Heart right ventricle (tissue), 16 donors: ENCODE data around the gene EFL1. TPM values are rescaled to one million over a fixed set of nuclear protein-coding genes. Genes with fewer than 3 reads are reported as not detected.
"Not testable (repeated sequence)": the region's sequence is repeated elsewhere in the genome, so short reads cannot be mapped to it uniquely, and the experiment has no call there.

Experiments
- ATAC-seq, 8 donors: fragments of 200-7000 bp; cut with Tn5 transposase; one replicate each; pipeline ENCODE4 v1.9.1; 2020; ENCODE audit warnings: mild to moderate bottlenecking in 8 of 8, moderate library complexity in 8 of 8, moderate number of reproducible peaks in 1 of 8
- DNase-seq, 2 donors: peaks; one replicate each; pipeline ENCODE4 v3.0.0-alpha.2; 2020
- H3K27ac ChIP-seq, 10 donors: fragments of 200-600 bp; sonication (generic) in 2 of 10; one replicate each; pipeline versions ENCODE4 v1.5.0 to v1.8.0; 2020 to 2022; ENCODE audit warnings: mild to moderate bottlenecking in 3 of 10
- H3K27me3 ChIP-seq, 7 donors: fragments of 200-600 bp; one replicate each; pipeline ENCODE4 v1.8.0; 2021 to 2022; ENCODE audit warnings: mild to moderate bottlenecking in 2 of 7
- H3K36me3 ChIP-seq, 9 donors: fragments of 200-600 bp; sonication (generic) in 1 of 9; one replicate each; pipeline versions ENCODE4 v1.5.0 to v1.8.0; 2020 to 2022; ENCODE audit warnings: mild to moderate bottlenecking in 2 of 9
- H3K4me1 ChIP-seq, 9 donors: fragments of 200-600 bp; sonication (generic) in 1 of 9; one replicate each; pipeline versions ENCODE4 v1.5.0 to v1.8.0; 2020 to 2022; ENCODE audit warnings: mild to moderate bottlenecking in 4 of 9
- H3K4me3 ChIP-seq, 10 donors: fragments of 200-600 bp; sonication (generic) in 2 of 10; one replicate each; pipeline versions ENCODE4 v1.5.0 to v1.8.0; 2020 to 2022; ENCODE audit warnings: mild to moderate bottlenecking in 7 of 10, moderate library complexity in 2 of 10
- H3K9me3 ChIP-seq, 11 donors: fragments of 200-600 bp in 10 of 11; sonication (generic) in 2 of 11; one replicate each; pipeline versions ENCODE4 v1.5.0 to v1.8.0; 2013 to 2022; ENCODE audit warnings: mild to moderate bottlenecking in 2 of 11, control low read depth in 1 of 11, moderate library complexity in 1 of 11
- CTCF ChIP-seq, 9 donors: fragments of 200-600 bp; sonication (generic) in 2 of 9; IDR thresholded peaks; one replicate each; pipeline versions ENCODE4 v1.5.0 to v1.8.0; 2021 to 2022; ENCODE audit warnings: antibody characterized with exemption in 9 of 9, mild to moderate bottlenecking in 5 of 9, moderate library complexity in 1 of 9
- WGBS, 2 donors: extraction: QIAGEN DNeasy Blood & Tissue Kit; methylation state at CpG; one replicate each; pipeline ENCODE4 v1.1.7; 2013; ENCODE audit warnings: inconsistent platforms in 1 of 2; 5-methylcytosine and 5-hydroxymethylcytosine counted together
- intact Hi-C, 10 donors: fragments of 100-400 bp; cut with DNase I; formaldehyde crosslinking; loops; one replicate each; pipeline versions ENCODE4 v1.11.1 to v1.14.2; 2022
- polyA plus RNA-seq, 2 donors: library from polyadenylated mRNA; stranded (reverse); fragments of 200-250 nt; gene quantifications; one replicate each; pipeline ENCODE4 v1.2.3, GENCODE V29; 2013
- total RNA-seq, 10 donors: library from RNA; stranded (reverse); fragmentation: NEBNext Ultra II Directional in 3 of 10; extraction: Animal tissue kit (Norgen Biotek cat#: 25700) in 3 of 10; gene quantifications; one replicate each; pipeline versions ENCODE4 v1.2.1 to v1.2.4, GENCODE V29; 2021 to 2023
- donor health status: Arrhythmogenic right ventricular cardiomyopathy.
- donor health status: ischemic (EF 13 %, LVEDD 7.1; RV severe dilation, severe dysfunction).
- donor health status: healthy with polysubstance abuse.
- donor health status: DM: no; HTN: yes; CAD: no.
- donor health status: DM: no; HTN: no; CAD: no.
- donor health status: ischemic (EF 25% LVEDD 6.9; RV normal size, moderate dysfunction).
- donor health status: ischemic (EF 25% LVEDD 5.7; RV mildly dilated, moderate dysfunction).
- donor health status: healthy.
- donor health status: DM: yes; HTN: yes; CAD: no.
- donor health status: Ischemic cardiomyopathy.
- donor health status: ischemic (EF 35%, LVEDD 5.7; RV mildly dilated, moderate dysfunction).
- donor health status: nonischemic (EF 11% LVEDD 7.7; RV severe dilation, severe dysfunction).
- donor health status: DM: yes; HTN: yes; CAD: no.
- donor health status: PGD.
- donor health status: ischemic (EF 29% LVEDD 5.4; RV normal size, mild dysfunction).
- donor health status: nonischemic (EF 23%, LVEDD 6.1; RV moderate dilation, normal function).

Gene EFL1
- total and polyA plus RNA-seq, 12 donors: 3.7 to 19.3 (median 13.5) TPM

- no peak for DNase-seq
- Histone ChIP-seq H3K4me1 (peaks cover 0 to 11% (median 2%) of the 10 kb centered on the region in 9 donors), H3K27me3 (peaks cover 0 to 6% (median 0%) of the 10 kb centered on the region in 7 donors), H3K4me3 (no peak overlapping the region), H3K9me3 (no peaks in the 10 kb centered on the region), H3K36me3 (no peaks in the 10 kb centered on the region), H3K27ac (no peak overlapping the region)
- WGBS, 2 donors: 94% methylated on average over 13 of the region's 13 CpGs
- no peak for TF ChIP-seq CTCF (IDR thresholded peaks at IDR 0.05)
- ATAC-seq: no peak
- intact Hi-C loops: no loop called here
Observed at GRCh38 chr15:82298032-82298431, 35.5 kb upstream of the EFL1 start.

- TF ChIP-seq CTCF (IDR thresholded peaks at IDR 0.05): no peak
- H3K36me3 ChIP-seq: no peaks in the 10 kb centered on the region
- peaks cover 0 to 6% (median 0%) of the 10 kb centered on the region in 7 donors for H3K27me3 ChIP-seq
- H3K4me3 ChIP-seq: no peak overlapping the region
- ATAC-seq (no peak), DNase-seq (no peak)
- intact Hi-C loops: no loop called here
- 94 to 99% methylated on average over 5 of the region's 5 CpGs for WGBS, 2 donors
- peaks cover 0 to 11% (median 2%) of the 10 kb centered on the region in 9 donors for H3K4me1 ChIP-seq
- no peak overlapping the region for H3K27ac ChIP-seq
- H3K9me3 ChIP-seq: no peaks in the 10 kb centered on the region
Observed at GRCh38 chr15:82297546-82297945, 35.0 kb upstream of the EFL1 start.

- no peak for TF ChIP-seq CTCF (IDR thresholded peaks at IDR 0.05)
- intact Hi-C loops: no loop called here
- no peak for ATAC-seq
- DNase-seq: no peak
- Histone ChIP-seq H3K27me3 (peaks cover 0 to 6% (median 0%) of the 10 kb centered on the region in 7 donors), H3K27ac (no peak overlapping the region), H3K4me1 (peaks cover 0 to 7% (median 0%) of the 10 kb centered on the region in 9 donors), H3K36me3 (no peaks in the 10 kb centered on the region), H3K4me3 (no peak overlapping the region), H3K9me3 (peaks cover 0 to 7% (median 0%) of the 10 kb centered on the region in 11 donors)
- 58 to 60% methylated on average over 11 of the region's 11 CpGs for WGBS, 2 donors
Observed at GRCh38 chr15:82294061-82294690, 31.6 kb upstream of the EFL1 start.

- Histone ChIP-seq H3K4me1 (no peaks in the 10 kb centered on the region), H3K4me3 (no peak overlapping the region), H3K36me3 (no peaks in the 10 kb centered on the region), H3K9me3 (peaks cover 0 to 7% (median 0%) of the 10 kb centered on the region in 11 donors), H3K27ac (no peak overlapping the region), H3K27me3 (no peaks in the 10 kb centered on the region)
- 82 to 90% methylated on average over 5 of the region's 5 CpGs for WGBS, 2 donors
- ATAC-seq (no peak), DNase-seq (no peak)
- intact Hi-C loops: no loop called here
- no peak for TF ChIP-seq CTCF (IDR thresholded peaks at IDR 0.05)
Observed at GRCh38 chr15:82292271-82292670, 29.7 kb upstream of the EFL1 start.

GRCh38 chr15:82288202-82288601 lies 25.7 kb upstream of the EFL1 start:
- not testable (repeated sequence) for DNase-seq

GRCh38 chr15:82286475-82286874 lies 23.9 kb upstream of the EFL1 start:
- 66 to 71% methylated on average over 4 of the region's 4 CpGs for WGBS, 2 donors
- ATAC-seq, H3K4me1 ChIP-seq, H3K36me3 ChIP-seq, H3K27me3 ChIP-seq, H3K9me3 ChIP-seq, intact Hi-C loops, DNase-seq, H3K4me3 ChIP-seq: not testable (repeated sequence)
- H3K27ac ChIP-seq: peak overlapping the region in 1 of 10 donors; percentile 50

More at GRCh38 chr15:82288202-82288601, 25.7 kb upstream of the EFL1 start:
- H3K36me3 ChIP-seq, H3K27me3 ChIP-seq, H3K27ac ChIP-seq, ATAC-seq, H3K9me3 ChIP-seq, H3K4me3 ChIP-seq, intact Hi-C loops, H3K4me1 ChIP-seq: not testable (repeated sequence)
- WGBS, 2 donors: 76 to 94% methylated on average over 2 of the region's 2 CpGs

GRCh38 chr15:82284381-82284780 lies 21.8 kb upstream of the EFL1 start:
- H3K36me3 ChIP-seq, H3K27me3 ChIP-seq, intact Hi-C loops, H3K4me1 ChIP-seq, H3K9me3 ChIP-seq, ATAC-seq, DNase-seq, H3K27ac ChIP-seq, H3K4me3 ChIP-seq: not testable (repeated sequence)
- 79 to 93% methylated on average over 1 of the region's 2 CpGs for WGBS, 2 donors

GRCh38 chr15:82282386-82282785 lies 19.9 kb upstream of the EFL1 start:
- H3K9me3 ChIP-seq, H3K4me1 ChIP-seq, DNase-seq, ATAC-seq, H3K36me3 ChIP-seq, H3K27ac ChIP-seq, H3K4me3 ChIP-seq, intact Hi-C loops, H3K27me3 ChIP-seq: not testable (repeated sequence)
- WGBS, 2 donors: 85 to 87% methylated on average over 4 of the region's 4 CpGs
